Measurements from ENCODE around the gene CD300LF. TPM values are rescaled to one million over a fixed set of nuclear protein-coding genes. Genes with fewer than 3 reads are reported as not detected.

CD300LF gene
- total RNA-seq, 1 donor from 2014 or later: not detected

- DNase-seq (ENCODE audit: low read depth): no peak
- Histone ChIP-seq H3K27me3 (ENCODE audit: control insufficient read depth, insufficient read depth, low read length) (no peaks in the 10 kb centered on the region), H3K4me3 (ENCODE audit: low read depth, low read length) (no peak overlapping the region), H3K36me3 (ENCODE audit: control insufficient read depth, insufficient read depth, low read length) (no peaks in the 10 kb centered on the region)
- no peak for TF ChIP-seq CTCF (IDR thresholded peaks at IDR 0.05; ENCODE audit: insufficient read depth, low read length, poor library complexity, severe bottlenecking)
These were observed 10.4 kb downstream of the CD300LF start for GRCh38 chr17:74702116-74702871.

- H3K4me3 ChIP-seq (ENCODE audit: low read depth, low read length): no peak overlapping the region
- H3K36me3 ChIP-seq (ENCODE audit: control insufficient read depth, insufficient read depth, low read length): no peaks in the 10 kb centered on the region
- DNase-seq (ENCODE audit: low read depth): no peak
- H3K27me3 ChIP-seq (ENCODE audit: control insufficient read depth, insufficient read depth, low read length): no peaks in the 10 kb centered on the region
- no peak for TF ChIP-seq CTCF (IDR thresholded peaks at IDR 0.05; ENCODE audit: insufficient read depth, low read length, poor library complexity, severe bottlenecking)
These were observed 13.5 kb downstream of the CD300LF start for GRCh38 chr17:74699236-74699635.

GRCh38 chr17:74698069-74698468, 14.7 kb downstream of the CD300LF start:
- no peak overlapping the region for H3K4me3 ChIP-seq (ENCODE audit: low read depth, low read length)
- H3K27me3 ChIP-seq (ENCODE audit: control insufficient read depth, insufficient read depth, low read length): no peaks in the 10 kb centered on the region
- TF ChIP-seq CTCF (IDR thresholded peaks at IDR 0.05; ENCODE audit: insufficient read depth, low read length, poor library complexity, severe bottlenecking): no peak
- H3K36me3 ChIP-seq (ENCODE audit: control insufficient read depth, insufficient read depth, low read length): no peaks in the 10 kb centered on the region
- DNase-seq (ENCODE audit: low read depth): no peak

- Histone ChIP-seq H3K27me3 (ENCODE audit: control insufficient read depth, insufficient read depth, low read length) (no peaks in the 10 kb centered on the region), H3K4me3 (ENCODE audit: low read depth, low read length) (no peak overlapping the region), H3K36me3 (ENCODE audit: control insufficient read depth, insufficient read depth, low read length) (no peaks in the 10 kb centered on the region)
- DNase-seq (ENCODE audit: low read depth): no peak
- TF ChIP-seq CTCF (IDR thresholded peaks at IDR 0.05; ENCODE audit: insufficient read depth, low read length, poor library complexity, severe bottlenecking): no peak
These were observed 15.2 kb downstream of the CD300LF start for GRCh38 chr17:74697515-74697914.

- no peaks in the 10 kb centered on the region for H3K27me3 ChIP-seq (ENCODE audit: control insufficient read depth, insufficient read depth, low read length)
- no peak overlapping the region for H3K4me3 ChIP-seq (ENCODE audit: low read depth, low read length)
- TF ChIP-seq CTCF (IDR thresholded peaks at IDR 0.05; ENCODE audit: insufficient read depth, low read length, poor library complexity, severe bottlenecking): no peak
- DNase-seq (ENCODE audit: low read depth): no peak
- no peaks in the 10 kb centered on the region for H3K36me3 ChIP-seq (ENCODE audit: control insufficient read depth, insufficient read depth, low read length)
These were observed 17.1 kb downstream of the CD300LF start for GRCh38 chr17:74695629-74696028.

GRCh38 chr17:74694081-74694480, 18.6 kb downstream of the CD300LF start:
- Histone ChIP-seq H3K36me3 (ENCODE audit: control insufficient read depth, insufficient read depth, low read length) (no peaks in the 10 kb centered on the region), H3K27me3 (ENCODE audit: control insufficient read depth, insufficient read depth, low read length) (no peaks in the 10 kb centered on the region), H3K4me3 (ENCODE audit: low read depth, low read length) (no peak overlapping the region)
- DNase-seq (ENCODE audit: low read depth): no peak
- no peak for TF ChIP-seq CTCF (IDR thresholded peaks at IDR 0.05; ENCODE audit: insufficient read depth, low read length, poor library complexity, severe bottlenecking)

Data from kidney epithelial cell (primary cell).